HG03558 (cell line): ENCODE data around the gene PYGO1.
"Not testable (repeated sequence)": the region's sequence is repeated elsewhere in the genome, so short reads cannot be mapped to it uniquely, and the experiment has no call there.

Experiments used
- ATAC-seq: cut with Tn5 transposase; IDR thresholded peaks from one replicate; pipeline ENCODE4 v1.9.1; 2021; ENCODE audit warnings: moderate number of reproducible peaks; ENCODE audit not compliant: unreplicated experiment; ENCODE audit errors: extremely low read depth

PYGO1 gene

DNA sequence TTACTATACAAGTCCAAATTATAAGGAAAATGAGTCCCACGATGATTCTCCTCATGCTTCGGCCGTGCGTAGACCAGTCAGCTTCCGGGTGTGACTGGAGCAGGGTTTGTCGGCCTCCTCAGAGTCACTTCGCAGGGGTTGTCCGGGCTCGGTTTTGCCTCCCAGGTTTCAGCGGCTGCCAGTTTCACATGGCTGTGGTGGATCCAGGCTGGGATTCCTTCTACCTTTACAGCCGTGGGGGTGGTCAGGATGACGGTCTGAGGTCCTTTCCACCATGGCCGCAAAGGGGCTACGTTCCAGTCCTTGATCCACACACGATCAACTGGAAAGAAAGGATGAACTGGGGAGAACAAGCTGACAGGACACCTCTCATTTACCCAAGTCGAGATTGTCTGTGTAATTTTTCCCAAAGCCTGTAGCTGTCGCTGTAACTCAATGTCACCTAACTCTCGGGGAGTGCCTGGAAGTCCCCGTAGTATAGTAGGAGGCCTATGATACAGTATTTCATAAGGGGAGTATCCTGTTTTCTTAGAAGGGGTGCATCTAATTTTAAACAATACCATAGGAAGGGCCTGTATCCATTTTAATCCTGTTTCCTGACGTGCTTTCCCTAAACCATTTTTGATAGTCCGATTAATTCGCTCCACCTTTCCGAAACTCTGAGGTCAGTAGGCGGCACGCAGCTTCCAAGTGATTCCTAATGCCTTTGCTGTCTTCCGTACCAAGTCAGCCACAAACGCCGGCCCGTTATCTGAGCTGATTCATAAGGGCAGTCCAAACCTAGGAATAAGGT lies 74.3 kb downstream of the PYGO1 start:
- not testable (repeated sequence) for ATAC-seq

- no peak for ATAC-seq
Measured at GRCh38 chr15:55513152-55513551, 75.0 kb downstream of the PYGO1 start.

- ATAC-seq: no peak
Measured at GRCh38 chr15:55507567-55507966, 80.6 kb downstream of the PYGO1 start.

GRCh38 chr15:55505407-55505806 lies 82.7 kb downstream of the PYGO1 start:
- ATAC-seq: not testable (repeated sequence)

DNA sequence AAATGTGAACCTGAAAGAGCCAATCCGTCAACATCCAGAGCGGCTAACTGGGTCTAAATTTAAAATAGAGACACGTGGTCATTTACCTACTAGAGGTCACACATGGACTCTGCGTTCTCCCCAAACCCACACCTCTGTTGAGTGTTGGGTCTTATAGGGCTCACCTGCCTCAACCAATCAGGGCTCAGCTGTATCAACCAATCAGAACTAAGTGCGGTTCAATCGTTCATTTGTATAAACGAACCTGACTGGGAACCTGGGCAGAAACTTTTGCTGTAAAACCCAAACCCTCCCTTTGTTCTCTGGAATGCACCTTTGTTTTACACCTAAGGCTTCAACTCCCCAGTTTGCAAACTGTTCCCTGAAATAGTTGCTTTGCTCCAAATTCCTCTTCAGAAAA lies 89.0 kb downstream of the PYGO1 start:
- ATAC-seq: no peak

GRCh38 chr15:55498109-55498938 lies 89.8 kb downstream of the PYGO1 start:
- ATAC-seq: peak; percentile 96

DNA sequence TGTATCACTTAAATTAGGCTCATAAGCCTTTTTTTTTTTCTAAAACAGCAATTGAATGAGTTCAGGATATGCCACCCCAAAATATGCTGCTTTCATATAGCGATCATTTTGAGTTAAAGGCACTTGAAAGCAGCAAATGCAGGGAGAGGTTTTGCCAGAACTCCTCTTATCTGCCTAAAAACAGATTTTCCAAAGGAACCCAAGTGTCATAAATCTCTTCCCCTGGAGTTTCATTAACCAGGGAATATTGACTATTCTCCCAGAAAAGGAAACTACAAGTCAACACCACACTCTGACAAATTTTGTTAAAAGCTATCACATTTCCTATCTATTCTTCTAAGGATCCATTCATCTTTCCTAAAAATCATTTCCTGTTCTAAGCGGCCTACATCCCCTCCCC lies 91.4 kb downstream of the PYGO1 start:
- no peak for ATAC-seq

- ATAC-seq: no peak
Measured at GRCh38 chr15:55494931-55495330, 93.2 kb downstream of the PYGO1 start.

GRCh38 chr15:55488952-55489600 lies 99.1 kb downstream of the PYGO1 start:
- ATAC-seq: not testable (repeated sequence)
